ENCODE results near the gene VTI1B. TPM values are rescaled to one million over a fixed set of nuclear protein-coding genes. Genes with fewer than 3 reads are reported as not detected.

The VTI1B gene
- polyA plus RNA-seq, 2 of the 4 experiments (the other 2 are of a cell fraction) = 77.5 to 102 TPM

DNA sequence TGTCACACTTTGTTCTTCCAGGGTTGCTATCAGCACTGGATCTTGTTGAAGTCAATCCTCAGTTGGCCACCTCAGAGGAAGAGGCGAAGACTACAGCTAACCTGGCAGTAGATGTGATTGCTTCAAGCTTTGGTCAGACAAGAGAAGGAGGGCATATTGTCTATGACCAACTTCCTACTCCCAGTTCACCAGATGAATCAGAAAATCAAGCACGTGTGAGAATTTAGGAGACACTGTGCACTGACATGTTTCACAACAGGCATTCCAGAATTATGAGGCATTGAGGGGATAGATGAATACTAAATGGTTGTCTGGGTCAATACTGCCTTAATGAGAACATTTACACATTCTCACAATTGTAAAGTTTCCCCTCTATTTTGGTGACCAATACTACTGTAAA, 23.7 kb downstream of the VTI1B start:
- ATAC-seq (no peak), DNase-seq (ENCODE audit: low read depth in 1 of 2, low spot score in 1 of 2) (no peak), FAIRE-seq (no peak)
- ChIA-PET CTCF (interaction anchor here (1.2 to 2.3 kb wide), 3 partner anchors 54 to 124 kb away, joined by 3 to 8 read pairs (median 6); no protein-coding TSS in a partner anchor), POLR2A (no interaction called here)
- no peak overlapping the region for H3K4me3 ChIP-seq
- no peaks in the 10 kb centered on the region for H3K9me3 ChIP-seq
- no peak overlapping the region for H3K4me2 ChIP-seq
- 67% methylated on average over 2 of the region's 2 CpGs for WGBS (ENCODE audit: missing lambda C conversion rate)
- H3K27ac ChIP-seq = no peak overlapping the region
- peaks cover 5% of the 10 kb centered on the region; the same call in 1 of the 3 replicates for H3K4me1 ChIP-seq
- TF ChIP-seq RAD21 (conservative IDR thresholded peaks at IDR 0.05 in 1 of 2, IDR thresholded peaks at IDR 0.05 in 1 of 2) (no peak), SMC3 (IDR thresholded peaks at IDR 0.05) (no peak), RARB (CRISPR knock-in tag; IDR thresholded peaks at IDR 0.05) (no peak), RCOR1 (IDR thresholded peaks at IDR 0.05; ENCODE audit: low read depth, low read length) (no peak)
- TF ChIP-seq, protein P1, sequence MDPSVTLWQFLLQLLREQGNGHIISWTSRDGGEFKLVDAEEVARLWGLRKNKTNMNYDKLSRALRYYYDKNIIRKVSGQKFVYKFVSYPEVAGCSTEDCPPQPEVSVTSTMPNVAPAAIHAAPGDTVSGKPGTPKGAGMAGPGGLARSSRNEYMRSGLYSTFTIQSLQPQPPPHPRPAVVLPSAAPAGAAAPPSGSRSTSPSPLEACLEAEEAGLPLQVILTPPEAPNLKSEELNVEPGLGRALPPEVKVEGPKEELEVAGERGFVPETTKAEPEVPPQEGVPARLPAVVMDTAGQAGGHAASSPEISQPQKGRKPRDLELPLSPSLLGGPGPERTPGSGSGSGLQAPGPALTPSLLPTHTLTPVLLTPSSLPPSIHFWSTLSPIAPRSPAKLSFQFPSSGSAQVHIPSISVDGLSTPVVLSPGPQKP (IDR thresholded peaks at IDR 0.05; ENCODE audit: low read depth, low read length) = no peak
- TF ChIP-seq, protein P2, sequence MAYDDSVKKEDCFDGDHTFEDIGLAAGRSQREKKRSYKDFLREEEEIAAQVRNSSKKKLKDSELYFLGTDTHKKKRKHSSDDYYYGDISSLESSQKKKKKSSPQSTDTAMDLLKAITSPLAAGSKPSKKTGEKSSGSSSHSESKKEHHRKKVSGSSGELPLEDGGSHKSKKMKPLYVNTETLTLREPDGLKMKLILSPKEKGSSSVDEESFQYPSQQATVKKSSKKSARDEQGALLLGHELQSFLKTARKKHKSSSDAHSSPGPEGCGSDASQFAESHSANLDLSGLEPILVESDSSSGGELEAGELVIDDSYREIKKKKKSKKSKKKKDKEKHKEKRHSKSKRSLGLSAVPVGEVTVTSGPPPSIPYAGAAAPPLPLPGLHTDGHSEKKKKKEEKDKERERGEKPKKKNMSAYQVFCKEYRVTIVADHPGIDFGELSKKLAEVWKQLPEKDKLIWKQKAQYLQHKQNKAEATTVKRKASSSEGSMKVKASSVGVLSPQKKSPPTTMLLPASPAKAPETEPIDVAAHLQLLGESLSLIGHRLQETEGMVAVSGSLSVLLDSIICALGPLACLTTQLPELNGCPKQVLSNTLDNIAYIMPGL (CRISPR knock-in tag; IDR thresholded peaks at IDR 0.05; ENCODE audit: borderline replicate concordance) = no peak

DNA sequence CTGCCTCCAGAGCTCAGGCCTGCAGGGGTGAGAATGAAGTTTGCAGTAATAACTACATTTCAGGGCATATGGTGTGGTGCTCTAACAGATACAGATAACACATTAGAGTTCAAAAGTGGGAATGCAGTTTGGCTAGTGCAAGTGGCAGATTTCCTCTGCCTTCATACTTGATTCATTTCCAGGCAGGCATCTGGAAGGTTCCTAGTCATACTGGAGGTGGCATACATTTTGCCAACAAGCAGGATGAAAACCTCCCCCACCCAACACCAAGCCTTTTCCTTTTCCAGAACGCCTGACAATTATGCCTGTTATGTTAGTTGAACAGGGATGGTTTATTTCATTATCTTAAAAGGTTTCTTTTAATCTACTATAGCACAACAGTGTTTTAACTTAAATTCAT, 24.3 kb downstream of the VTI1B start:
- H3K4me1 ChIP-seq = peaks cover 5% of the 10 kb centered on the region; the same call in 1 of the 3 replicates
- ChIA-PET POLR2A (no interaction called here), CTCF (no interaction called here)
- H3K4me3 ChIP-seq = no peak overlapping the region
- H3K9me3 ChIP-seq = no peaks in the 10 kb centered on the region
- no peak overlapping the region for H3K27ac ChIP-seq
- DNase-seq (ENCODE audit: low read depth in 1 of 2, low spot score in 1 of 2) (no peak), FAIRE-seq (no peak), ATAC-seq (no peak)
- TF ChIP-seq, protein P3, sequence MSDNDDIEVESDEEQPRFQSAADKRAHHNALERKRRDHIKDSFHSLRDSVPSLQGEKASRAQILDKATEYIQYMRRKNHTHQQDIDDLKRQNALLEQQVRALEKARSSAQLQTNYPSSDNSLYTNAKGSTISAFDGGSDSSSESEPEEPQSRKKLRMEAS (IDR thresholded peaks at IDR 0.05) = no peak
- TF ChIP-seq MYC (IDR thresholded peaks at IDR 0.05; ENCODE audit: borderline replicate concordance, low read length) = no peak
- no peak for TF ChIP-seq EHF (CRISPR knock-in tag; IDR thresholded peaks at IDR 0.05)
- TF ChIP-seq GATA3 (IDR thresholded peaks at IDR 0.05; ENCODE audit: borderline replicate concordance) = no peak
- 55% methylated on average over 1 of the region's 1 CpG for WGBS (ENCODE audit: missing lambda C conversion rate)
- H3K4me2 ChIP-seq = no peak overlapping the region

DNA sequence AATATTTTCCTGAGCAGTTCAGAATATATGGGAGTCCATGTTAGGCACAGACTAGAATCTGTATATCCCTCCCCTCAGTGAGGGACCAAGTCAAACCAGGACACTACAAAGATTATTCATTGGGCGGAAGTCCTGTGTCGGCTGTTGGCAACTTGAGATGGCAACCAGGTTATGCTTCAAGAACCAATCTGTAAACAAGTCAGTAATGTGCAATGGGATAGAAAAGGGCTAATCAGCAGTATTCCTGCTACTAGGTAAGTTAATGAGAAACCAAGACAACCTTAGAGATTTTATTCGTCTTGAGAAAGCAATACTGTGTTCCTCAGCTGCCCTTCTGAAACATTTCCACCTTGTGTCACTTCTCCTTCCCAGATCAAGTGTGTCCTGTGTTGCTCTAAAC, 28.3 kb downstream of the VTI1B start:
- 89% methylated on average over 3 of the region's 3 CpGs for WGBS (ENCODE audit: missing lambda C conversion rate)
- ATAC-seq (no peak), DNase-seq (ENCODE audit: low read depth in 1 of 2, low spot score in 1 of 2) (no peak), FAIRE-seq (no peak)
- Histone ChIP-seq H3K9me3 (no peaks in the 10 kb centered on the region), H3K27ac (no peak overlapping the region), H3K4me3 (no peak overlapping the region), H3K4me1 (no peaks in the 10 kb centered on the region), H3K4me2 (no peak overlapping the region)
- TF ChIP-seq MAFK (IDR thresholded peaks at IDR 0.05; ENCODE audit: partially characterized antibody) (peak; percentile 42), RAD21 (conservative IDR thresholded peaks at IDR 0.05 in 1 of 2, IDR thresholded peaks at IDR 0.05 in 1 of 2) (no peak)
- ChIA-PET POLR2A (no interaction called here), CTCF (no interaction called here)

DNA sequence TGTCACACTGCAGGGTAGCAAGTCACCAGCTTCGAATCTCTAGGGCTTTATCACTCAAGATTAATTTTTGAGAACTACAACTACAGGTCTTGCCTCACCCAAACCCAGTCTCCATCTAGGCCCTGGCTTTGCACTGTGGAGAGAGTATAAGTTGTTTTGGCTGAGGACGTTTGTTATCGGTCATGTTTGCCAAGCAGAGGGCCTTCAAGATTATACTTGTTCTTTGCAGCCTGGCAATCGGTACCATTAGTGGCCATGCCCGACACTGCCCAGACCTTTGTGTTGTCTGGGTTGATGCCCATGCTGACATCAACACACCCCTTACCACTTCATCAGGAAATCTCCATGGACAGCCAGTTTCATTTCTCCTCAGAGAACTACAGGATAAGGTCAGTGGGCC, 29.0 kb downstream of the VTI1B start:
- Histone ChIP-seq H3K9me3 (no peaks in the 10 kb centered on the region), H3K4me2 (no peak overlapping the region), H3K4me1 (no peaks in the 10 kb centered on the region), H3K27ac (no peak overlapping the region), H3K4me3 (no peak overlapping the region)
- POLR2A ChIA-PET = no interaction called here
- CTCF ChIA-PET = interaction anchor here (2.7 kb wide), 1 partner anchor 27 kb away, joined by 9 read pairs; no protein-coding TSS in a partner anchor
- WGBS (ENCODE audit: missing lambda C conversion rate) = 92% methylated on average over 5 of the region's 5 CpGs
- ATAC-seq (no peak), DNase-seq (ENCODE audit: low read depth in 1 of 2, low spot score in 1 of 2) (no peak), FAIRE-seq (no peak)
- TF ChIP-seq CBX2 (IDR thresholded peaks at IDR 0.05; ENCODE audit: borderline replicate concordance, low read depth) = no peak
- no peak for TF ChIP-seq CHD4 (IDR thresholded peaks at IDR 0.05; ENCODE audit: borderline replicate concordance)
- no peak for TF ChIP-seq NFE2L2 (conservative IDR thresholded peaks at IDR 0.05; ENCODE audit: low read length)
- no peak for TF ChIP-seq RNF2 (IDR thresholded peaks at IDR 0.05; ENCODE audit: borderline replicate concordance, low read depth)
- TF ChIP-seq MYC (IDR thresholded peaks at IDR 0.05; ENCODE audit: borderline replicate concordance, low read length) = no peak
- no peak for TF ChIP-seq TFCP2L1 (CRISPR knock-in tag; IDR thresholded peaks at IDR 0.05)

Measured in A549 (cell line).